Activated naive CD8-positive, alpha-beta T cell treated with anti-CD3 and anti-CD28 coated beads, Interleukin-2, amount 50 U/mL, for 24 hours (primary cell): Measurements from ENCODE around the gene SMIM32.

Source experiments
- ATAC-seq: fragments of 150-1000 bp; cut with Tn5 transposase; one replicate; pipeline ENCODE4 v1.10.0; 2021
- DNase-seq: peaks from one replicate; pipeline ENCODE4 v3.0.0; 2021
- H3K27ac Mint-ChIP-seq: one replicate; pipeline ENCODE4 v1.8.0; 2021; ENCODE audit warnings: mild to moderate bottlenecking, mixed read lengths
- H3K27me3 Mint-ChIP-seq: one replicate; pipeline ENCODE4 v1.8.0; 2021; ENCODE audit warnings: mixed read lengths
- H3K36me3 Mint-ChIP-seq: one replicate; pipeline ENCODE4 v1.8.0; 2021; ENCODE audit warnings: low read depth, mixed read lengths
- H3K4me1 Mint-ChIP-seq: one replicate; pipeline ENCODE4 v1.8.0; 2021; ENCODE audit warnings: mixed read lengths
- H3K4me3 Mint-ChIP-seq: one replicate; pipeline ENCODE4 v1.8.0; 2021; ENCODE audit warnings: mild to moderate bottlenecking, moderate library complexity, mixed read lengths
- H3K9me3 Mint-ChIP-seq: one replicate; pipeline ENCODE4 v1.8.0; 2021; ENCODE audit warnings: mixed read lengths

SMIM32 gene

GRCh38 chr5:136185974-136186665 lies 6.8 kb downstream of the SMIM32 start:
- H3K4me3 Mint-ChIP-seq = no peak overlapping the region
- no peak overlapping the region for H3K27ac Mint-ChIP-seq
- H3K9me3 Mint-ChIP-seq = no peaks in the 10 kb centered on the region
- H3K4me1 Mint-ChIP-seq = no peaks in the 10 kb centered on the region
- no peak for ATAC-seq
- peaks cover 3% of the 10 kb centered on the region for H3K36me3 Mint-ChIP-seq
- no peak for DNase-seq
- H3K27me3 Mint-ChIP-seq = peaks cover 4% of the 10 kb centered on the region

GRCh38 chr5:136182618-136183017 lies 10.3 kb downstream of the SMIM32 start:
- no peaks in the 10 kb centered on the region for H3K27me3 Mint-ChIP-seq
- no peak overlapping the region for H3K27ac Mint-ChIP-seq
- no peaks in the 10 kb centered on the region for H3K4me1 Mint-ChIP-seq
- DNase-seq (no peak), ATAC-seq (no peak)
- no peaks in the 10 kb centered on the region for H3K9me3 Mint-ChIP-seq
- H3K36me3 Mint-ChIP-seq = peaks cover 8% of the 10 kb centered on the region
- H3K4me3 Mint-ChIP-seq = no peak overlapping the region

- H3K4me3 Mint-ChIP-seq = no peak overlapping the region
- no peak for DNase-seq
- H3K27me3 Mint-ChIP-seq = no peaks in the 10 kb centered on the region
- H3K36me3 Mint-ChIP-seq = peaks cover 24% of the 10 kb centered on the region
- H3K4me1 Mint-ChIP-seq = no peaks in the 10 kb centered on the region
- H3K9me3 Mint-ChIP-seq = no peaks in the 10 kb centered on the region
- ATAC-seq = no peak
- H3K27ac Mint-ChIP-seq = no peak overlapping the region
These were observed 18.8 kb downstream of the SMIM32 start for GRCh38 chr5:136174021-136174659.

- DNase-seq (no peak), ATAC-seq (no peak)
- H3K27me3 Mint-ChIP-seq = no peaks in the 10 kb centered on the region
- H3K4me3 Mint-ChIP-seq = no peak overlapping the region
- no peaks in the 10 kb centered on the region for H3K9me3 Mint-ChIP-seq
- H3K27ac Mint-ChIP-seq = no peak overlapping the region
- no peaks in the 10 kb centered on the region for H3K4me1 Mint-ChIP-seq
- peaks cover 28% of the 10 kb centered on the region for H3K36me3 Mint-ChIP-seq
These were observed 23.7 kb downstream of the SMIM32 start for GRCh38 chr5:136169218-136169617.

- ATAC-seq (no peak), DNase-seq (no peak)
- no peaks in the 10 kb centered on the region for H3K4me1 Mint-ChIP-seq
- no peaks in the 10 kb centered on the region for H3K9me3 Mint-ChIP-seq
- H3K27me3 Mint-ChIP-seq = no peaks in the 10 kb centered on the region
- H3K27ac Mint-ChIP-seq = no peak overlapping the region
- peaks cover 17% of the 10 kb centered on the region for H3K36me3 Mint-ChIP-seq
- H3K4me3 Mint-ChIP-seq = no peak overlapping the region
These were observed 26.1 kb downstream of the SMIM32 start for GRCh38 chr5:136166909-136167308.

- DNase-seq (no peak), ATAC-seq (no peak)
- peaks cover 16% of the 10 kb centered on the region for H3K36me3 Mint-ChIP-seq
- no peaks in the 10 kb centered on the region for H3K27me3 Mint-ChIP-seq
- H3K9me3 Mint-ChIP-seq = no peaks in the 10 kb centered on the region
- H3K4me3 Mint-ChIP-seq = no peak overlapping the region
- H3K4me1 Mint-ChIP-seq = no peaks in the 10 kb centered on the region
- H3K27ac Mint-ChIP-seq = no peak overlapping the region
These were observed 28.7 kb downstream of the SMIM32 start for GRCh38 chr5:136164226-136164625.

- peaks cover 14% of the 10 kb centered on the region for H3K36me3 Mint-ChIP-seq
- DNase-seq (no peak), ATAC-seq (no peak)
- H3K4me1 Mint-ChIP-seq = no peaks in the 10 kb centered on the region
- H3K27ac Mint-ChIP-seq = no peak overlapping the region
- H3K9me3 Mint-ChIP-seq = no peaks in the 10 kb centered on the region
- no peak overlapping the region for H3K4me3 Mint-ChIP-seq
- H3K27me3 Mint-ChIP-seq = no peaks in the 10 kb centered on the region
These were observed 31.0 kb downstream of the SMIM32 start for GRCh38 chr5:136162008-136162407.

- H3K9me3 Mint-ChIP-seq = no peaks in the 10 kb centered on the region
- H3K36me3 Mint-ChIP-seq = peaks cover 21% of the 10 kb centered on the region
- no peaks in the 10 kb centered on the region for H3K27me3 Mint-ChIP-seq
- no peak for ATAC-seq
- no peak overlapping the region for H3K4me3 Mint-ChIP-seq
- no peak overlapping the region for H3K27ac Mint-ChIP-seq
- DNase-seq = no peak
- H3K4me1 Mint-ChIP-seq = no peaks in the 10 kb centered on the region
These were observed 33.5 kb downstream of the SMIM32 start for GRCh38 chr5:136159457-136159856.

DNA sequence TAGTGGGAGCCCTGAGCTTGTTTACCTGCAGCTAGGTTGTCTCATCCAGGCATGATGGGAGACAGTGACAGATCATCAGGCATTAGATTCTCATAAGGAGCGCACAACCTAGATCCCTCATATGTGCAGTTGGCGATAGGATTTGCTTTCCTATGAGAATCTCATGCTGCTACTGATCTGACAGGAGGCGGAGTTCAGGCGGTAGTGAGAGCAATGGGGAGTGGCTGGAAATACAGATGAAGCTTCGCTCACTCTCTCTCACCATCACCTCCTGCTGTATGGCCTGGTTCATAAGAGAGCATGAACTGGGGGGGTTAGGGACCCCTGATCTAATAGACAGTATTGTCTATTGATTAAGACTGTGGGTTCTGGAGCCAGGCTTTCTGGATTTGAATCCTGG lies 35.4 kb downstream of the SMIM32 start:
- Mint-ChIP-seq H3K27ac (no peak overlapping the region), H3K4me1 (no peaks in the 10 kb centered on the region), H3K36me3 (peaks cover 28% of the 10 kb centered on the region), H3K27me3 (no peaks in the 10 kb centered on the region), H3K9me3 (no peaks in the 10 kb centered on the region), H3K4me3 (no peak overlapping the region)
- DNase-seq (no peak), ATAC-seq (no peak)

DNA sequence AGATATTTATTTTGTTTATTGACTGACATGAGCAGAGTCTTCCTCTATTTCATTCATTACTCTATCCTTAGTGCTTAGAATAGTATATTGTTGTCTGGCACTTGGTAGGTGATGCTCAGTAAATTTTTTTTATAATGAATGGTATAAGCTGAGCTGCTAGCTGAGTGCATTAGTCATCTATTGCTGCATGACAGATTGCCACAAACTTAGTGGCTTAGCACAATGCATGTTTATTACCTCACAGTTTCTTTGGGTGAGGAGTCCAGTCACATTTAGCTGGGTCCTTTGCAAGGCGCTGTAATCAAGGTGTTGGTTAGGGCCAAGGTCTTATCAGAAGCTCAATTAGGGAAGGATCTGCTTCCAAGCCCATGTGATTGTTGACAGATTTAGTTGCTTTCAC lies 37.2 kb downstream of the SMIM32 start:
- no peak overlapping the region for H3K27ac Mint-ChIP-seq
- H3K4me3 Mint-ChIP-seq = no peak overlapping the region
- H3K27me3 Mint-ChIP-seq = no peaks in the 10 kb centered on the region
- H3K36me3 Mint-ChIP-seq = peaks cover 26% of the 10 kb centered on the region
- H3K4me1 Mint-ChIP-seq = peaks cover 2% of the 10 kb centered on the region
- no peak for ATAC-seq
- DNase-seq = no peak
- no peaks in the 10 kb centered on the region for H3K9me3 Mint-ChIP-seq

- H3K27ac Mint-ChIP-seq = no peak overlapping the region
- H3K36me3 Mint-ChIP-seq = peaks cover 25% of the 10 kb centered on the region
- DNase-seq (no peak), ATAC-seq (no peak)
- H3K9me3 Mint-ChIP-seq = no peaks in the 10 kb centered on the region
- H3K27me3 Mint-ChIP-seq = no peaks in the 10 kb centered on the region
- no peak overlapping the region for H3K4me3 Mint-ChIP-seq
- H3K4me1 Mint-ChIP-seq = peaks cover 2% of the 10 kb centered on the region
These were observed 37.9 kb downstream of the SMIM32 start for GRCh38 chr5:136155078-136155477.

- DNase-seq (no peak), ATAC-seq (no peak)
- H3K4me1 Mint-ChIP-seq = peaks cover 2% of the 10 kb centered on the region
- no peak overlapping the region for H3K27ac Mint-ChIP-seq
- H3K27me3 Mint-ChIP-seq = no peaks in the 10 kb centered on the region
- no peak overlapping the region for H3K4me3 Mint-ChIP-seq
- H3K9me3 Mint-ChIP-seq = no peaks in the 10 kb centered on the region
- peaks cover 26% of the 10 kb centered on the region for H3K36me3 Mint-ChIP-seq
These were observed 39.3 kb downstream of the SMIM32 start for GRCh38 chr5:136153581-136154236.

DNA sequence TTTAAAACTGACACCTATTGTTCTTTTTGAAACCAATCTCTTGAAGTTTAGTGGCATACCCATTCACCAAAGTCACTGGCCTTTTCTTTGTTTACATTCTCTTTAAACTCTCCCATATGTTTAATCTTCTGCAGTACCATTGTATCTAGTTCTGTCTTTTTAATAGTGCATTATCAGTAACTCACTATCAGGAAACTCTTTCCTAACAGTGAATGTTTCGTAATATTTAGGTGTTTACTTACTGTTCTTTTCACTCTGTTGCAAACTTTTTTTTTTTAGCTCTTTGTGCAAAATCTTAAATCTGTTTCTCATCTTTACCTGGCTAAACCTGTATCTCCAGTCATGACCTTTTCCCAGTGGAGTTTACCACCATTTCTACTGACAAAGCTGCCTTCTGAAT lies 43.1 kb downstream of the SMIM32 start:
- ATAC-seq (no peak), DNase-seq (no peak)
- Mint-ChIP-seq H3K9me3 (no peaks in the 10 kb centered on the region), H3K4me1 (peaks cover 2% of the 10 kb centered on the region), H3K27me3 (no peaks in the 10 kb centered on the region), H3K36me3 (peaks cover 16% of the 10 kb centered on the region), H3K27ac (no peak overlapping the region), H3K4me3 (no peak overlapping the region)

- H3K4me1 Mint-ChIP-seq = peaks cover 2% of the 10 kb centered on the region
- DNase-seq (no peak), ATAC-seq (no peak)
- no peaks in the 10 kb centered on the region for H3K9me3 Mint-ChIP-seq
- peaks cover 2% of the 10 kb centered on the region for H3K36me3 Mint-ChIP-seq
- no peak overlapping the region for H3K27ac Mint-ChIP-seq
- H3K27me3 Mint-ChIP-seq = no peaks in the 10 kb centered on the region
- no peak overlapping the region for H3K4me3 Mint-ChIP-seq
These were observed 45.3 kb downstream of the SMIM32 start for GRCh38 chr5:136147632-136148031.

DNA sequence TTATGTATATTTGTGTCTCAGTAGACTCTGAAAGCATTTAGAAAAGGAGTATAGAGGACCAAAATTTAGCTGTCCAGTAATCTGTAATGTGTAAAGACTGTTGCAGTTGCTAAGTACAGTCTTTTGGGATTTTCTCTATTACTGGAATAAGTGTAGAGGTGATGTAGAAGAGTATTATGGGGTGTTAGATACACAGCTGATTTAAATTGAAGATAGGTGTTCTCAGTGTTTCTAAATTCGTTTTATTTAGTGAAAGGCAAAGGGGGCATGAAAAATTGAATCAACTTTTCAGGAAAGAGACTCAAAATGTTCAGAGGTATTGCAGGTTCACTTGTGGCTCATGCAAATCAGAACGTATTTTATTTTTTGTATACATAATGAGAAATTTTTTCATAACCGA lies 46.8 kb downstream of the SMIM32 start:
- Mint-ChIP-seq H3K4me3 (no peak overlapping the region), H3K36me3 (peaks cover 2% of the 10 kb centered on the region), H3K9me3 (no peaks in the 10 kb centered on the region), H3K4me1 (peaks cover 2% of the 10 kb centered on the region), H3K27ac (no peak overlapping the region), H3K27me3 (no peaks in the 10 kb centered on the region)
- no peak for ATAC-seq
- no peak for DNase-seq
